Karpas-422 (cell line): ENCODE results near the gene YIPF5. TPM values are rescaled to one million over a fixed set of nuclear protein-coding genes. Genes with fewer than 3 reads are reported as not detected.

Experiments used
- DNase-seq: peaks from one replicate; pipeline ENCODE4 v3.0.0-alpha.2; 2015
- H2AFZ ChIP-seq: fragments of 200-600 bp; sonication (generic); 2 replicates; pipeline ENCODE4 v1.6.1; 2014; ENCODE audit warnings: antibody characterized with exemption, low read length, mixed read lengths
- H3K27ac ChIP-seq: fragments of 200-600 bp; sonication (generic); 2 replicates; pipeline ENCODE4 v1.5.1; 2014; ENCODE audit warnings: mild to moderate bottlenecking, low read length, moderate library complexity
- H3K27me3 ChIP-seq: fragments of 200-600 bp; sonication (generic); 2 replicates; pipeline ENCODE4 v1.6.1; 2014; ENCODE audit warnings: low read length, mixed read lengths
- H3K36me3 ChIP-seq: fragments of 200-600 bp; sonication (generic); 2 replicates; pipeline ENCODE4 v1.6.1; 2014; ENCODE audit warnings: low read length, mixed read lengths; ENCODE audit not compliant: insufficient read depth
- H3K4me1 ChIP-seq: fragments of 200-600 bp; sonication (generic); 2 replicates; pipeline ENCODE4 v1.6.1; 2014; ENCODE audit warnings: mild to moderate bottlenecking, low read length, mixed read lengths
- H3K4me2 ChIP-seq: fragments of 200-600 bp; sonication (generic); 2 replicates; pipeline ENCODE4 v1.6.1; 2014; ENCODE audit warnings: low read length, low read depth, mild to moderate bottlenecking; ENCODE audit not compliant: poor library complexity, severe bottlenecking
- H3K4me3 ChIP-seq: fragments of 200-600 bp; sonication (generic); 2 replicates; pipeline ENCODE4 v1.5.1; 2014; ENCODE audit warnings: mild to moderate bottlenecking, antibody characterized with exemption, low read length, mixed read lengths
- H3K79me2 ChIP-seq: fragments of 200-600 bp; sonication (generic); 2 replicates; pipeline ENCODE4 v1.6.1; 2014; ENCODE audit warnings: mild to moderate bottlenecking, low read length, mixed read lengths
- H3K9ac ChIP-seq: fragments of 200-600 bp; sonication (generic); 2 replicates; pipeline ENCODE4 v1.6.0; 2014; ENCODE audit warnings: low read length
- H3K9me2 ChIP-seq: fragments of 200-600 bp; sonication (generic), shearing (Covaris generic); replicated peaks from 2 replicates; pipeline ENCODE4 v1.6.0; 2014; ENCODE audit warnings: mild to moderate bottlenecking, low read length, moderate library complexity; ENCODE audit not compliant: insufficient read depth
- H3K9me3 ChIP-seq: fragments of 300-700, 200-600 bp; sonication (generic); 2 replicates; pipeline ENCODE4 v1.6.1; 2014; ENCODE audit warnings: low read length, mixed read lengths
- H4K20me1 ChIP-seq: fragments of 200-600 bp; sonication (generic); 2 replicates; pipeline ENCODE4 v1.6.1; 2014; ENCODE audit warnings: mild to moderate bottlenecking, antibody characterized with exemption, low read length, low read depth; ENCODE audit not compliant: insufficient read depth
- total RNA-seq: library from RNA; depleted of rRNA; stranded (reverse); fragments of >200 nt; shearing (Covaris generic); gene quantifications from 2 replicates; pipeline ENCODE4 v1.2.3, GENCODE V29; 2014; ENCODE audit warnings: low replicate concordance; rRNA removed

The YIPF5 gene
- 11.7 and 21.3 TPM in 2 replicates for total RNA-seq

DNA sequence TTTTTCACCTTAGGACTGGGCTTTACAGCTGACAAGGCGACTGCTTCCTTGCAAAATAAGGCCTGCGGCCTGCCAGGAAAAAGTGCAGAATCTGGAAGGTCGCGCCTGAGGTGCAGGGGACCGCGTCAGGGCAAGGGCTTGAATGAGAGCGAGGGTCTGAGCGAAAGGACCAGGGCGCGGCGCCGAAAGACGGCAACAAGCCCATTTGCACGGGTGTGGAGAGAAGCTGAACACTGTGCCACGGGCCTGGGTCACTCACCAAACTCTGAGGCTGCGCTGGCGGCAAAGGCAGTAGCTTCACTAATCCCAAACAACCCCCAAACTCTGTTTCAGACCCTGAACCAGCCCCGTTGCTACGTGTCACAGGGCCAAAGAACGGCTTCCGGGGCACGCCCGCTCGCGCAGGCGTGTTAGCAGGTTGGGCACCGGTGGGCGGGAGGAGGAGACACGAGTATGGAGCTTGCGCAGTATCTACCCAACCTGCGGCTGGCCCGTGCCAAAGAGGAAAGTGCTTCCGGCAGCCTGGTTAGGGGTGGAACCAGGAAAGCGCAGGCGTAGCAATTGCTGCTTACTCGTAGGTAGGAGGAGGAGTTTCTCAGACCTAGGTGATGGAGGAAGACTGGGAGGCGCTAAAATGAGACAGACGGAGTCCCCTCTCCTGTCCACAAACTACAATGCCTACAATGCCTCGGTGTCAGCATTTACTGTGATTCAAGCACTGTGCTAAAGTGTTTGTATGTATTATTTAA lies at the start of gene YIPF5, which contains the start of gene KCTD16:
Gene YIPF5 (minus strand): TSS at position 384 of the 749 bp plus-strand sequence. CDS start 704 bp downstream, outside the sequence.
Gene KCTD16 (plus strand): TSS at position 598 of the 749 bp plus-strand sequence.
- peak; percentile 99 for DNase-seq
- H4K20me1 ChIP-seq, result no peaks in the 10 kb centered on the region

DNA sequence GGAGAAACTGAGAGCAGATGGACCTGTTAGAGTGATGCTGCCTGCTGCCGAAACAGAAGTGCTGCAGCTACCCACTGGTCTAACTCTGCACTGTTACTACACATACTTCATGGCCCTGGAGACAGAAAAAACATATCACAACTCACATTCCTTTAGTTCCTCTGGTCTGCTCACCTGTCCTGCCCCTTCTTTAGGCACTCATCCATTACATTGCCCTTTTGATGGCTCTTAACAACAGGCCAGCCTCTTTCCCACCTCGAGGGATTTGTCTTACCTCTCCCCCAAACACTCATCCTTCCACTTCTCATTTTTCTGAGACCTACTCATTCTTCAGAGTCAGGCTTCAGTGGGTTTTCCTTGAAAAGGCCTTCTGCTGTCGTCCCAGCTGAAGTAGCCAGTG lies 49.4 kb upstream of the YIPF5 start:
- no peaks in the 10 kb centered on the region for H4K20me1 ChIP-seq
- peaks cover 5% of the 10 kb centered on the region for H3K4me1 ChIP-seq
- H3K27me3 ChIP-seq, result no peaks in the 10 kb centered on the region
- DNase-seq, result no peak
- no peak overlapping the region for H3K4me3 ChIP-seq
- H2AFZ ChIP-seq, result no peak overlapping the region
- no peaks in the 10 kb centered on the region for H3K9me2 ChIP-seq
- H3K79me2 ChIP-seq, result no peaks in the 10 kb centered on the region
- no peaks in the 10 kb centered on the region for H3K9me3 ChIP-seq
- H3K4me2 ChIP-seq, result no peak overlapping the region
- H3K9ac ChIP-seq, result no peak overlapping the region
- H3K27ac ChIP-seq, result no peak overlapping the region
- no peaks in the 10 kb centered on the region for H3K36me3 ChIP-seq

More for the DNA sequence above, at the start of gene YIPF5, which contains the start of gene KCTD16:
- Histone ChIP-seq H3K9ac (peak within 1 kb of the TSS; percentile 80), H3K9me3 (no peaks in the 10 kb centered on the region), H3K4me2 (peak within 1 kb of the TSS; percentile 86), H3K79me2 (peaks cover 42% of the 10 kb centered on the region), H3K36me3 (peaks cover 5% of the 10 kb centered on the region; the same call in 1 of the 2 replicates), H3K9me2 (0 out of 2 replicates have a peak, but pooled peaks cover 3% of the 10 kb centered on the region), H3K27me3 (no peaks in the 10 kb centered on the region), H3K27ac (no peak within 1 kb of the TSS), H3K4me1 (peaks cover 27% of the 10 kb centered on the region), H2AFZ (peak within 1 kb of the TSS; percentile 83; the same call in 1 of the 2 replicates), H3K4me3 (peak within 1 kb of the TSS; percentile 86)

DNA sequence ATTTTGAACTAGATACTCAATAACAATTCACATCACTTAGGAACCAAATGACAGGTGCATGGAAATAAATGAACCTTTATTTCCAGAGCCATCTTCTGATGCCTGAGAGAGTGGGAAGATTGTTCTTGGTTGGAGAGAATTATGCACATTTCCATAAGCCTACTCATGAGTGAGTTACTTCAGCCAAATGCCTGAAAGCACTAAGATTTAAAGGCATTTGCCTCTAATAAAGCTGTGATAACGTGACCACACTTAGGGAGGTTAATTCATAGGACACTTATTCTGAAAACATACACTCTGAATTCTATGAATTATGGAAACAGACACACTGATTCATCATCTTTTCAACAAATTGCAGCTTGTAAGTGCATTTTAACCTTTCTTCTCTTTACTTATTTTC lies 40.2 kb upstream of the YIPF5 start:
- Histone ChIP-seq H3K9me3 (no peaks in the 10 kb centered on the region), H3K79me2 (no peaks in the 10 kb centered on the region), H3K27ac (no peak overlapping the region), H3K36me3 (no peaks in the 10 kb centered on the region), H2AFZ (no peak overlapping the region), H4K20me1 (no peaks in the 10 kb centered on the region), H3K9ac (no peak overlapping the region), H3K4me1 (no peaks in the 10 kb centered on the region), H3K27me3 (no peaks in the 10 kb centered on the region), H3K9me2 (no peaks in the 10 kb centered on the region), H3K4me2 (no peak overlapping the region), H3K4me3 (no peak overlapping the region)
- no peak for DNase-seq

DNA sequence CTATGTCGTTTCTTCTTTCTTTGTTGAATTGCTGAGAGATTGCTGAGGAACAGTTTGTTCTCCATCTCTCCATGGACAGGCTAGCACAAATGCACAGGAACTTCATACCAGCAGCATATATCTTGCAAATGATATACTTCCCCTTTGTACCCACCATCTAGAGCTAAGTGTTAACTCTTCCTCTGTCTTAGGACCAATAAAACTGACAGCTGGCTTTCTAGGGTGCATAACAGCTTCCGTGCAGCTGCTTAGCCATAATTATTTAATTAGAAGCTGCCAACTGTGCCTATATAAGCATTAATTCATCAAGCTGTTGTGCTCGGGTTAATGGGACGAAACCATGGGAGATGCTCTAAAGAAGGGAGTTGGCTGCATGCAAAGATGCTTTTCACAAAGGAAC lies 38.9 kb upstream of the YIPF5 start:
- DNase-seq, result no peak
- H3K9me2 ChIP-seq, result no peaks in the 10 kb centered on the region
- no peak overlapping the region for H3K4me3 ChIP-seq
- no peaks in the 10 kb centered on the region for H3K79me2 ChIP-seq
- no peaks in the 10 kb centered on the region for H3K9me3 ChIP-seq
- no peak overlapping the region for H2AFZ ChIP-seq
- no peaks in the 10 kb centered on the region for H4K20me1 ChIP-seq
- no peaks in the 10 kb centered on the region for H3K4me1 ChIP-seq
- no peak overlapping the region for H3K27ac ChIP-seq
- H3K4me2 ChIP-seq, result no peak overlapping the region
- no peak overlapping the region for H3K9ac ChIP-seq
- H3K36me3 ChIP-seq, result no peaks in the 10 kb centered on the region
- H3K27me3 ChIP-seq, result no peaks in the 10 kb centered on the region

DNA sequence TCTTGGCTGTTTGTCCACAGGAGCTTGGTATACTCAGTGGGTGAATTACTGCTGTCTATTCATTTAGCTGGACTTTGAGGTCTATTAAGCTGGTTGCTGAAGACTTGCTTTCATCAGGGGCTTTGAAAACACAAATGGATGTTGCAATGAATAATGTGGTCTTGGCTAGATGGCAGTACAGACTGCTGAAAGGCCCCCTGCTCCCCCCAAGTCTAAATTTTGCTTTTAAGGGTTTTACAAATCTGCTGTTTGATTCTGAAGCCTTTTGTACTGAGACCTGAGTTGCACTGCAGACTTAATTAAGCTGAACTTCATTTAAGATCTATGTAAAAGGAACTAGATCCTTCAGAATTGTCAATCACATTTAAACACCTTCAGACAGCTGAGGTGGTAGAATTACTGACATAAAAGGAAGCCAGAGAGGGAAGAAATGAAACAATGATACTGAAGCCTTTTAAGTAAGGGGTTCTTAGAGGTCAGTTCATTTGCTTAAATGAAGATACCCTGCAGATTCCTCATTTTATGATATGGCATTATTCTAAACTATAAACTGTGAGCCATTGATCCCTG lies 37.5 kb upstream of the YIPF5 start:
- no peaks in the 10 kb centered on the region for H4K20me1 ChIP-seq
- H3K4me2 ChIP-seq, result no peak overlapping the region
- no peaks in the 10 kb centered on the region for H3K79me2 ChIP-seq
- DNase-seq, result no peak
- H3K27me3 ChIP-seq, result no peaks in the 10 kb centered on the region
- H3K4me1 ChIP-seq, result no peaks in the 10 kb centered on the region
- no peaks in the 10 kb centered on the region for H3K9me2 ChIP-seq
- no peaks in the 10 kb centered on the region for H3K9me3 ChIP-seq
- no peak overlapping the region for H3K9ac ChIP-seq
- H3K27ac ChIP-seq, result no peak overlapping the region
- no peak overlapping the region for H3K4me3 ChIP-seq
- H3K36me3 ChIP-seq, result no peaks in the 10 kb centered on the region
- H2AFZ ChIP-seq, result no peak overlapping the region

DNA sequence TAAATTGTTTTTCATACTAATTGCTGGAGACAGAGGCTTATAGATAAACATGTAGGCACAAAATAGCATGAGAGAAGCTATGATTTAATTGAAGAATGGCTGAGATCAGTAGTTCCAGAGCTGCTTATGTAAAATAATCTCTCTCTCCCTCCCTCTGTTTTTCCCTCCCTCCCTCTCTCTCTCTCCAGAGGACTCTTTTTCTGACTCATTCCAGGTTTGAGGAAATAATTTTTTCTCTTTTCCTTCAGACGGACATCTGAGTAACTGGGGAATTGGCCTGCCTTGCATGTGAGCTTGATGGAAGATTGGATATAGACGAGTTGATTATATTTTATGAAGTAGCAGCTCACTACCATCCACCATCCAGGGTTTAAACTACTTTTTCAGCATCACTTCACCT lies 35.7 kb upstream of the YIPF5 start:
- no peaks in the 10 kb centered on the region for H3K9me3 ChIP-seq
- no peak overlapping the region for H3K27ac ChIP-seq
- H3K4me3 ChIP-seq, result no peak overlapping the region
- H3K9me2 ChIP-seq, result no peaks in the 10 kb centered on the region
- H4K20me1 ChIP-seq, result no peaks in the 10 kb centered on the region
- H2AFZ ChIP-seq, result no peak overlapping the region
- H3K36me3 ChIP-seq, result no peaks in the 10 kb centered on the region
- DNase-seq, result no peak
- H3K4me2 ChIP-seq, result no peak overlapping the region
- H3K9ac ChIP-seq, result no peak overlapping the region
- H3K79me2 ChIP-seq, result no peaks in the 10 kb centered on the region
- no peaks in the 10 kb centered on the region for H3K27me3 ChIP-seq
- no peaks in the 10 kb centered on the region for H3K4me1 ChIP-seq

DNA sequence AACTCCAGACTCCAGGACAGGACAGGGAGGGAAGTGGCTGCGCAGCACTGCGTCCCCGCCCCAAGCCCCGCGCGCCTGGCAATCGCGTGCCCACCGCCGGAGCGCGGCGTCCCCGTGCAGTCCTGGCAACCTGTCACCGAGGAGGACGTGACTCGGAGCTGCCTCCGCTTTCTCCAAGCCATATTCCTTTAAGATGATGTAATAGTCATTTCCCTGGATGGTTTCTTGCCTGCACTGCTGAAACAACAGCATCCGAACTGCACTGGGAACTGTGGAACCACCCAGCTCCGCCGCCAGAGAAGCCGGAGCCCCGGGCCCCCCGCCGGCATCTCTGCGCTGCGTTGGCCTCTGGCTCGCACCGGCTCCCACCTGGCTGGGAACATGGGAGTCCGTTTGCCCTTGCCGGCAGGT lies 34.7 kb upstream of the YIPF5 start:
- Histone ChIP-seq H3K4me1 (no peaks in the 10 kb centered on the region), H2AFZ (no peak overlapping the region), H3K9me2 (no peaks in the 10 kb centered on the region), H3K27ac (no peak overlapping the region), H3K79me2 (no peaks in the 10 kb centered on the region), H3K9ac (no peak overlapping the region), H3K4me2 (no peak overlapping the region), H3K4me3 (no peak overlapping the region), H3K9me3 (no peaks in the 10 kb centered on the region), H4K20me1 (no peaks in the 10 kb centered on the region), H3K27me3 (no peaks in the 10 kb centered on the region), H3K36me3 (no peaks in the 10 kb centered on the region)
- DNase-seq, result no peak

DNA sequence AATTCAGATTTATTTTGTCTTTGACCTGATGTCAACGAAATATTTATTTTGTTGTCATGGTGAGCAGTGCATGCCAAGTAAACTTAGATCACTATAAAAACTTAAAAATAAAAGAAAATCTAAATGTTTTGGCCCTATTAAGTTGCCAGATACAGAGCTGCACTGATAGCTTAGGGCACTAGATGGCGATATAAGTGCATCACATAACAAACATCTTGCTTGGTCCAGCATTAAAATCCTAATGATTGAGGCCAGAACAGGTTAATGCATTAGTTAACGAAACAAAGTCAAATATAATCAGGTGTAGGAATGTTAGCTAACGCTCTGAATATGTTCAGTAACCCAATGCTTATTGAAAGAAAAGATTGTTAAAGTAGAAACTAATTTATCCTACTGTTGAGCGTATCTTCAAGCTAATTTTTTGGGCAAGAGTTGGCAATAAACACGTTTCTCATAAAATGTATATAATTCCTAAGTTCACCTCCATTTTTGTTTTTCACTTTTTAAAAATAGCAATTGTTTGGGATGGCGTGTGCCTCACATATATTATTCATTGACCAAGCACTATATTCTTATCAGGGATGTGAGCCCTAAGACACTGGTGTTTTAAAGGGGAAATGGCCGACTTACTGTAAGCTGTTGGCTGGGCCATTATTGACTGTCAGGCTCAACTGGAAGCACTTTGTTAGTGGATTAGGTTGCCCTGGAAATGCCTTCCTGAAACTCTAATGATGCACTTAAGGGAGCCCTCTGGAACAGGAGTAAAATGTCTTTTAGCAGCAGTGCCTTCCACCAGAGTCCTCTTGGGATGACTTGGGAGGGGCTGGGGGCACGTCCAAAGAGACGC lies 33.5 kb upstream of the YIPF5 start:
- no peaks in the 10 kb centered on the region for H4K20me1 ChIP-seq

More for the DNA sequence above, 33.5 kb upstream of the YIPF5 start:
- Histone ChIP-seq H3K9me2 (no peaks in the 10 kb centered on the region), H2AFZ (no peak overlapping the region), H3K79me2 (no peaks in the 10 kb centered on the region), H3K9me3 (no peaks in the 10 kb centered on the region), H3K4me3 (no peak overlapping the region), H3K27ac (no peak overlapping the region), H3K36me3 (no peaks in the 10 kb centered on the region), H3K27me3 (no peaks in the 10 kb centered on the region), H3K4me1 (no peaks in the 10 kb centered on the region), H3K9ac (no peak overlapping the region), H3K4me2 (no peak overlapping the region)
- DNase-seq, result peak; percentile 84
